DMS 273 treated with DMSO at 0.1 percent for 48 hours (cell line): Measurements from ENCODE around the gene ARRDC5.
A peak's percentile ranks its signal among the peaks of the same experiment; 100 is the strongest.
"Not testable (repeated sequence)": the region's sequence is repeated elsewhere in the genome, so short reads cannot be mapped to it uniquely, and the experiment has no call there.

ENCODE experiments used
- DNase-seq: peaks from one replicate; lab custom pipeline; 2025; lab: John Stamatoyannopoulos, UW

ARRDC5 gene

GRCh38 chr19:4909897-4910593, 7.3 kb upstream of the ARRDC5 start:
- peak; percentile 86 for DNase-seq

GRCh38 chr19:4909156-4909896, 6.6 kb upstream of the ARRDC5 start, which contains the start of gene UHRF1:
Gene UHRF1, plus strand, starts transcription at chr19:4909501. Its CDS starts 1,385 bp downstream, at chr19:4910886.
- DNase-seq, result no peak

- DNase-seq, result no peak
Measured at GRCh38 chr19:4908781-4909155, 6.1 kb upstream of the ARRDC5 start.

- no peak for DNase-seq
Measured at GRCh38 chr19:4908360-4908759, 5.7 kb upstream of the ARRDC5 start.

GRCh38 chr19:4906963-4907362, 4.3 kb upstream of the ARRDC5 start:
- DNase-seq, result no peak

GRCh38 chr19:4904481-4904880, 1.8 kb upstream of the ARRDC5 start:
- no peak for DNase-seq

GRCh38 chr19:4900879-4901278, 1.8 kb downstream of the ARRDC5 start:
- DNase-seq, result not testable (repeated sequence)

GRCh38 chr19:4897146-4897545, 5.5 kb downstream of the ARRDC5 start:
- DNase-seq, result no peak

- DNase-seq, result no peak
Measured at GRCh38 chr19:4896372-4896771, 6.3 kb downstream of the ARRDC5 start.

- not testable (repeated sequence) for DNase-seq
Measured at GRCh38 chr19:4892962-4893361, 9.7 kb downstream of the ARRDC5 start.

GRCh38 chr19:4891066-4891465, 11.6 kb downstream of the ARRDC5 start:
- DNase-seq, result no peak

- peak; percentile 54 for DNase-seq
Measured at GRCh38 chr19:4889034-4889815, 13.5 kb downstream of the ARRDC5 start.

GRCh38 chr19:4887803-4888202, 14.9 kb downstream of the ARRDC5 start:
- not testable (repeated sequence) for DNase-seq

- DNase-seq, result not testable (repeated sequence)
Measured at GRCh38 chr19:4884993-4885392, 17.7 kb downstream of the ARRDC5 start.

- not testable (repeated sequence) for DNase-seq
Measured at GRCh38 chr19:4882874-4883273, 19.8 kb downstream of the ARRDC5 start.

- DNase-seq, result no peak
Measured at GRCh38 chr19:4879041-4879440, 23.7 kb downstream of the ARRDC5 start.

- DNase-seq, result no peak
Measured at GRCh38 chr19:4878491-4878968, 24.2 kb downstream of the ARRDC5 start.

- no peak for DNase-seq
Measured at GRCh38 chr19:4877753-4878490, 24.8 kb downstream of the ARRDC5 start.

- no peak for DNase-seq
Measured at GRCh38 chr19:4873930-4874329, 28.8 kb downstream of the ARRDC5 start.

- no peak for DNase-seq
Measured at GRCh38 chr19:4871711-4872110, 31.0 kb downstream of the ARRDC5 start.

GRCh38 chr19:4870025-4870700, 32.5 kb downstream of the ARRDC5 start:
- DNase-seq, result no peak
